HG03196 (cell line): Measurements from ENCODE around the gene MEX3C.

Experiments used
- ATAC-seq: cut with Tn5 transposase; IDR thresholded peaks from one replicate; pipeline ENCODE4 v1.9.1; 2021; ENCODE audit not compliant: unreplicated experiment

Gene MEX3C

DNA sequence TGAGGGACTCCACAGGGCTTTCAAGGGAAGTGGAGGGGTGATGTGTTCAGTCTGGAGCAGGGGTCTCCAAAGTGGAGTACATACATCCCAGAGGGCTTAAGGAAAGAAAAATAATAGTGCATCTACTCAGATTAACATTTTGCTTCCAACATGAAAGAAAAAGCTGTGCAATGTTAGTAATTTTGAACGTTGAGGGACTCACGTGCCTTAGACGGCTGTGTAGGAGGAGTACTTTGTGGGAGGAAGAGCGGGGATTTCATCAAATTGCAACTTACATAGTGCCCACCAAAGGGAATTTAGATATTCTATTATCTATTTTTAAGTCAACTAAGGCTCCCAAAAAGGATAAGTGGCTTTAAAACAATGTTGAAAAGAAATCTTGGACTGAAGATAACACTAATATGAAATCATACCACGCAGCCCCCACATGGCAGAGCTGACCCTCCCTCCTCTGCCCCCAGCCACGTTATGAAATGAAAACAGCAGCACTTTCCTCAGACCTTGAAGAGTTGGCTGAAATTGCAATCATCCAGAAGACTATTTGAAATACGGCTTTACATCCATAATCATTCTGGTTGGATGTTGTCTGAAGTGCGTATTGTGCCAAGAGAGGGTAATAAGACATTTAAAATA, 42.9 kb downstream of the MEX3C start:
- no peak for ATAC-seq

DNA sequence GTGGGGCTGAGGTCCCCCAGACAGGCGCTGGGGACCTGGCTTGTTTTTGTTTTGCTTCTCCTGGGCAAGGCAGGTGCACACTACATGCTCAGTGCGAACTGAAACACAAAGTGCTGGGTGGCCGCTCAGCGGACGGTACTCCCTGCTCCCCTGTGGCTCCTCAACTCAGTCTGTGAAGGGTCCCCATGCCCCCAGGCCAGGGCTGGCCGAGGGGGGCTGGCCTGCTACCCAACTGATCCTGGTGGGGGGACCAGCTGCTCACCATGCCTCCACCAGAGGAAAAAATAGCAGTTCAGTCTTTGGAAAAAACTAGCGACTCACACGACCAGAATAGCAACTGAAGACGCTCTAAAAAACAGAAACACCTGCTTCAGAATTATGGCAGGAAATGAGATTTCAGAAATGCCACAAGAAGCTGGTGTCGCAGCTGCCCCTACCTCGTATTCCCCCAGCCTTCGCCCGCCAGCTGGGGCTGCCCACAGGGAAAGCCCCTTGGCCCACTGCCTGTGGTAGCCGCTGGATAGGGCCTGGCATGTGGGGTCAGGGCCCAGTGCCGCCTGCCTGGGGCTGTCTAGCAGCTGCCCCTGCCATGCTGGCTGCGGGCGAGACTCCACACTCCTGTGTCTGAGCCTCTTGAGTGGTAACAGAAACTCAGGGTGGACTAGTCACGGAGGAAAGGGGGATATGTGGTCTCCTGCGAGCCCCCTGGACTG, 43.7 kb downstream of the MEX3C start:
- peak; percentile 84 for ATAC-seq

DNA sequence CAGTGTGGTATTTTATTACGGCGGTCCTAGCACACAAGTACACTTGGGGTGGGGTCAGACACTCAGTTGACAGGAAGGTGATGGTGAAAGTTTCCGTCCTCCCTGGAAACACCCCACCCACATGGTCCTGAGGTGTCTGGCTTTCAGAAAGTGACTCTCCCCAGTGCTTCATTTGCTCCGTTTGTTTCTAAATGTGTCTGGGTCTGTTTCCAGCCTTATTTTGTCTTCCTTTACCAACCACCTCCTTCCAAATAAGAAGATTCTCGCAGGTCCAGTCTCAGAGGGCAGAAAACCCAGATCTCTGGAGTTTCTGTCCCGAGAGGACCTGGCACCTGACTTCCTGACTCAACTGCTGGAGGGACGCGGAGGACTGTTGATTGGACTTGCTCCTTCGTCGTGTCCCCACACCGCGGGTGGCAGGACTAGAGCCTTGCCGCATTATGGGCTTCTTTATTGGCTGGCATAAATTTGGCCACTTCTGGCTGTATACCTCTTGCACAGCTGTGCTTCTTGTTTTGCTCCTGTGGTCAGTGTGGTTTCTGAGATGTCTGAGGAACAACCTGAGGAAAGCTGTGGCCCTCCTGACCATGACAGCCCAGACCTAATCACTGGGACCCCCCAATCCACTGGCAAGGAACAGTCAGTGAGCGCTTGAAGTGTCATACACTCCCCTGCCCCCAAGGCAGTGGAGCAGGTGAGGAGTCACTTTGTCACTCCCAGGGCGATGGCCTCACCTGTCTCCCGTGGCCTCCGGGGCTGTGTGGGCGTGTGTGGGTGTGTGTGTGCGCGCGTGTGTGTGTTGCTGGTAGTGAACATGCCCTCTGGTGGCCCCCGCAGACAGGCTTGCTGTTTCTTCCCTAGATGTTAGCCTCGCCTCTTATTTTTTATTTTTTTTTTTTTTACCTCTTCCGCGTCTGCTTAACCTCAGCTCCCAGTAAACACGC, 45.6 kb downstream of the MEX3C start:
- no peak for ATAC-seq

DNA sequence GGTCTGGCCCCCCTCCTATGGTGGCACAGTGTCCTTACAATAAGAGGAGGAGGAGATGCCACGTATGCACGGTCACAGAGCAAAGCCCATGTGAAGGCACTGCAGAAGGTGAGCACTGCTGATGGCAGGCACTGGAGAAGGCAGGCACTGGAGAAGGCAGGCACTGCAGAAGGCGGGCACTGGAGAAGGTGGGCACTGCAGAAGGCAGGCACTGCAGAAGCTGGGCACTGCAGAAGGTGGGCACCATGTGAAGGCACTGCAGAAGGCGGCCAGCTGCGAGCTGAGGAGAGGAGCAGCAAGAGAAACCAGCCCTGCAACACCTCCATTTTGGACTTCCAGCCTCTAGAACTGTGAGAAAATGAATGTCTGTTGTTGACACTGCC, 46.3 kb downstream of the MEX3C start:
- ATAC-seq: no peak

DNA sequence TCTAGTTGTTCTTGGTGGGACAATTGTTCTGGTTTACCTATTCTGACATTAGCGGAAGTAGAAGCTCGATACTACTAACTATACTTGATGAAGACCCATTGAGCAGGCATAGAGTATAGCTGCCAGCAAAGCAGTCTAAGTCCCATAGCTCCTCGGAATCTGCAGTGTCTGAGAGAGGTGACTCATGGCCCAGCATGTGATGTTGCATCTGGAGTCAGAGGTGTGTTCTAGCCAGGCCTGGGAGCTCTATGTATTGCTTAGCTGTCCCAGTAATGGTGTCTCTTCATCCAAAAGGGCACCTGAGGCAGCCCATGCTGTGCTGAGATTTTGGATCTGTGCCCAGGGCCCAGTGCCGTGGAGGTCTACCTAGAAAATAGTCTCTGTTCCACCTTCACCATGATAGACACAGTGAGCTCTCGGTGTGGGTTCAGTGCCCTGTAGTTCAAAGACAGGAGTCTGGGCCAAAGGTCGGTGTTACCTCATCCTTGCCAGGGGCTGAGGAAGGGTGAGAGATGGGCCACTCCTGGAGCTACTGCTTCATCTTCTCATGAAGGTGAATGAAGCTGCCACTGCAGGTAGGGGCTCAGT, 47.3 kb downstream of the MEX3C start:
- no peak for ATAC-seq

DNA sequence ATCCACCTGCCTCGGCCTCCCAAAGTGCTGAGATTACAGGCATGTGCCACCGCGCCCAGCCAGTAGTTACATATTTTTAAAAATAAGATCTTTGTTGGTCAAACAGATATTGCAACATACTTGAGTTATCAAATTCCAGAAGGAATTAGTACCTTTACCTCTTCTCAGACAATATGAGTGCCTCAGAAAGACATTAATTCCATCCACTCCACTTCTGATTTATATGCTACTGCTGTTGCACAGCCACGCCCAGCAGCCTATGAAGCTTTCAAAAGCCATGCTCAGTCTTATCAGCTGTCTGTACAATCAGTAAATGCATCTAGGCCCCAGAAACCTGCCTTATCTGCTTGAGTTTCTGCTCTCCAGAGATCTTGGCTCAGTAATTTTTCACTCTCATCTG, 47.8 kb downstream of the MEX3C start:
- ATAC-seq: no peak

DNA sequence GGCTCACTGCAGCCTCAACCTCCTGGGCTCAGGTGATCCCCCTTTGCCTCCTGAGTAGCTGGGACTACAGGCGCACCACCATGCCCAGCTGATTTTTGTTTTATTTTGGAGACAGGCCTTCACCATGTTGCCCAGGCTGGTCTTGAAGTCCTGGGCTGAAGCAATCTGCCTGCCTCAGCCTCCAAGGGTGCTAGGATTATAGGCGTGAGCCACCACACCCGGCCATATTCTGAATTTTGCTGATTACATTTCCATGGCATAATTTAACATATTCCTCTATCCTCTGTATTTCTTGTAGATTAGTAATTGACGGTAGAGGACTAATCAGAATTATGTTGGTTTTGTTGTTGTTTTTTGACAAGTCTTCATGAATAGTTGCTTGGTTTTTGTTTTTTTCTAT, 50.6 kb downstream of the MEX3C start:
- no peak for ATAC-seq

DNA sequence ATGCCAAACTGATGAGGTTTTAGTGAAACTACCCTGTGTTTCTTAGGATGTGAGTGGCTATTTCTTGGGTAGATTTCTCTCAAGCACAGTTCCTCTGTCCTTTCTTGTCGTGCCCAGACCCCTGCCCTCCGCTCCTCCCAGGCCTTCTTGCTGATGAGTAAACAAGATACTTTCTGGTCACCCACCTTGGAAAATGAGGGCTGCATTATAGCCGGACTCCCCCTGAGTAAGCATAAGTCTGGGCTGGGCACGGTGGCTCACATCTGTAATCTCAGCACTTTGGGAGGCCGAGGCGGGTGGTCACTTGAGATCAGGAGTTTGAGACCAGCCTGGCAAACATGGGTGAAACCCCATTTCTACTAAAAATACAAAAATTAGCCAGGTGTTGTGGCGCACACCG, 58.5 kb downstream of the MEX3C start:
- ATAC-seq: no peak

DNA sequence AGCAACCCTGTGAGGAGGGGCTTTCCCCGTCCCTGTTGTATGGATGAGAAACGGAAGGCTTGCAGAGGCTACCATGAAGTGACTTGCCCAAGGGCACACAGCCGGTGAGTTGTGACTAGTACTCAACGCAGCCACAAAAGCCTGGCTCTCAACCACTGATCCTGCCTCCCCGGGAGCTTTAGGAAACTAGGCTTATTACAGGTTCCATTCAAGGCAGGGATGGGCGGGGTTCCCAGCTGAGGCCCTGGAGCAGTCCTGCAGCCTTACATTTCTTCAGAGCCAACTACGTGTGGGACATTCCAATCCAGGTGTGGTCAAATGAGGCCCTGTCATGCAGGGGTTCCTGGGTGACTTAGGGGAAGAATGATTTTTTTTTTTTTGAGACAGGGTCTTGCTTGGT, 59.6 kb downstream of the MEX3C start:
- no peak for ATAC-seq

DNA sequence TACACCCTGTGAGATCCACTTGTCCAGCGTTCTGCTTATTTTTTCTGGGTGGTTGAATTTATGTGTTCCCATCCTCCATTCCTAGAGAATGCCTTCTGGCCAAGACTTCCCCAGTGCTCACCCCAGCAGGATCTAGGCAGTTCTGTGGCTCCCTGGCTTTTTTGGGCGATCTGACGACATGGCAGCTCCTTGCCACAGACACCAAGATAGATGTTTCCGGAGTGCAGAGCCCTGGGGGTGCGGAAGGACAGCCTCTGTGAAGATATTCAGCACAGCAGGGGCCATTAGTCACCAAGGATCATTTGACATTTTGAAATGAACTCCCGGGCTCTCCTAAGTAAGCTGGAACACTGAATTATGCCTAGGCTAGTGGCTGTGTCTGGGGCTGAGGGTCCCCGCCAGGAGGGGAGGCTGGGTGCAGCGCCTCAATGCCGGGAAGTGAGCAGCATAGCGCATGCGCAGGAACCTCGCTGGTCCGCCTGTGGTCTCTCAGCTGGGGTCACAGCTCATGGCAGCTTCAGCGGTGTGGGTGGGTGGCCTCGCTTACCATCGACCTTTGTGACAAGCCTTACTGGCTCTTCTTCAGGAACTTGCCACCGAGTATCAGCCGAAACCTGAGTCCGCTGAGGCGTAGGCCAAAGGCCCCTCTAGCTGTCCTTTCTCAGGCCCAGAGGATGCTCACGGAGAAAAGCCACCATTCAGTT, 60.3 kb downstream of the MEX3C start:
- no peak for ATAC-seq

DNA sequence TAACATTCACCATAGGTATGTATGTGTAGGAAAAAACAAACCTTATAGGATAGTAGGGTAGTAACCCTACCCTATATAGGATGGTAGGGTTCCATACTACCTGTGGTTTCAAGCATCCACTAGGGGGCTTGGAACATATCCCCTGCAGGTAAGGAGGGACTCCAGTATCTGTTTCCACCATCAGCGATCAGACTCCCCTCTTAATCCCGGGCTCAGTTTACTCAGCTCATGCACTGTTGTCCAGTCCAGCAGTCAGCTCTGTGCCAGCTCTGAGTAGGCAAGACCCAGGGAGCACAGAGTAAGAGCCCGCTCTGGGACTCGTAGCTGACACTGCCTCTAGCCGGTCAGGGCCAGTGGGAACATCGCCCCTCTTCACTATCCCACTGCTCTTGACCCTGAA, 61.7 kb downstream of the MEX3C start:
- ATAC-seq: no peak

DNA sequence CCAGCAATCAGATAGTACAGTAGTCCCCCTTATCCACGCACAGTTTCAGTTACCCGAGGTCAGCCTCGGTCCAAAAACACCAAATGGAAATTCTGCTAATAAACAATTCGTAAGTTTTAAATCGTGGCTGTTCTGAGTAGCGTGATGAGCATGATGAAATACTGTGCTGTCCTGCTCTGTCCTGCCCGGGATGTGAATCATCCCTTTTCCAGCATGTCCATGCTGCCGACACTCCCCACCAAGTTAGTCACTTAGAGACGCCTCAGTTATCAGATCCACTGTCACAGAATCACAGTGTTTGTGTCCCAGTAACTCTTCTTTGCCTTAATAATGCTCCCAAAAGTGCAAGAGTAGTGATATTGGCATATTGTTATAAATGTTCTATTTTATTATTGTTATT, 62.1 kb downstream of the MEX3C start:
- no peak for ATAC-seq

DNA sequence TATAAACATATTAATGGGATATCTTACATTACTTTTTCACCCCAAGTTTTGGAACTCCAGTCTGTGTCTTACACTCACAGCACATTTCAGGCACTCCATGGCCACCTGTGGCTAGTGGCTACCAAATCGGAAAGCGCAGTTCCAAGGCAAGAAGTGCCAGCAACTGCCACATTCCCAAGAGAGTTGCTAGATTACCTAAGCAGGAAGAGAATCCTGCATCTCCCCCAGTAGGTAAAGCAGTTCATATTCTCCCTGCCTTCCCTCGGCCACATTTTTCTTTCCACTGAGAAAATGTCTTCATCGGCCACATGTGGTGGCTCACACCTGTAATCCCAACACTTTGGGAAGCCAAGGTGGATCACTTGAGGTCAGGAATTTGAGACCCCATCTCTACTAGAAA, 62.8 kb downstream of the MEX3C start:
- ATAC-seq: no peak

DNA sequence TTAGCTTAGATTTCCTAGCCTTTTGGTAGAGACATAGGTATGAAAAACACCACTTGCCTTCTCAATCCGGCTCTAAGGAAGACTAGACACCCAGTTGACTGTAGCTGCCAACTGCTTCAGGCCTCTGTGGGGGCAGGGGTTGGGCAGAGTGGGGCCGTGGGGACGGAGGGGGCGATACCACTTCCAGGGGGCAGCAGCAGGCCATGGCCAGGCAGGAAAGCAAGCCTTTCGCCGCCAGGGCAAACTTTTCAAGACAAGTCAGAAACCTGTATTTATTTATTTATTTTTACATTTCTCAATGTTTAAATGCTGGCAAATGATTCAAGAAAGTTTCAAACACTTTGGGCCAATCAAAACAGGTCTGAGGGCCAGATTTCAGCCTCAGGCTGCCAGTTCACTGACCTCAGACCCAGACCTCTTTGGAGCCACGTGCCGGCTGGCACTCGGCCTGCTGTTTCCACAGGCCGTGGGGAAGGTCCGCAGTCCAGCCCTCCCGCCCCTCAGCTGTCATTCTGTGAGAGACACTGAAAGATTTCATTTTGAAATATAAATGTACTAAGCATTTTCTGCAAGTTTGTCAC, 63.8 kb downstream of the MEX3C start:
- ATAC-seq: no peak

DNA sequence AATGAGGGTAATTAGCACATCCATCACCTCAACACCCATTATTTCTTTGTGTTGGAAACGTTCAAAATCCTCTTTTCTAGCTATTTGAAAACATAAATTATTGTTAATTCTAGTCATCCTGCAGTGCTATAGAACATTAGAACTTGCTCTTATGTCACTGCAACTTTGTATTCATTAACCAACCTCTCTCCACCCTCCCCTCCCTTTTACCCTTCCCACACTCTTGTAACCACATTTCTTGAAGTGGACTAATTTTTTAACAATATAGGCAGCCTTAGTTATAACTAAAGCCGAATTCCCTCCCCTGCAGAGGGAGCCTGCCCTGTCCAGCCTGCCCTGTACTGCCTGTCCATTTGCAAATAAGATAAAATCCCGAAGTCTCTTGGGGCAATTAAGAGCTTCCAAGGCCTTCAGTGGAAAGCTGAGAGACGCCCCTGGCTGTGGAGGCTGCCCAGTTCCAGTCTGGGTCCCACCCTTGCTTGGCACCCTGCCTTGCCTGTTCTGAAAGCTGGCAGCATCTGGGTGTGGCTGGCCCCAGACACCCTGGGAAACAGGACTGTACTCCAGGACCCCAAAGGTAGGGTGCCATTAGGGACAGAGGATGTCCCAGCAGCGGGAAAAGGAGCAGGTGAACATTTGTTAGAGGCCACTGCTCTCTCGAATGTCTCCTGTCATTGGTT, 65.1 kb downstream of the MEX3C start:
- ATAC-seq: no peak

DNA sequence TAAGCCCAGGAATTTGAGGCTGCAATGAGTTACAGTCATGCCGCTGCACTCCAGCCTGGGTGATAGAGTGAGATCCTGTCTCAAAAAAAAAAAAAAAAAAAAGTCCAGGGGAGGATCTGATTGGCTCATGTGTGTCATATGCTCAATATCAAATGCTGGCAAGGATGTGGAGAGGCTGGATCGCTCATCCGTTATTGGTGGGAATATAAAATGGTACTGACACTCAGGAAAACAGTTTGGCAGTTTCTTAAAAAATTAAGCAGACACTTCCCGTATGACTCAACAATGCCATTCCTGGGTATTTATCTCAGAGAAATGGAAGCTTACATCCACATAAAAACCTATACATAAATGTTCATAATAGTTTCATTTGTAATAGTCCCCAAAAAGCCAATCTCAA, 68.9 kb downstream of the MEX3C start:
- ATAC-seq: no peak

DNA sequence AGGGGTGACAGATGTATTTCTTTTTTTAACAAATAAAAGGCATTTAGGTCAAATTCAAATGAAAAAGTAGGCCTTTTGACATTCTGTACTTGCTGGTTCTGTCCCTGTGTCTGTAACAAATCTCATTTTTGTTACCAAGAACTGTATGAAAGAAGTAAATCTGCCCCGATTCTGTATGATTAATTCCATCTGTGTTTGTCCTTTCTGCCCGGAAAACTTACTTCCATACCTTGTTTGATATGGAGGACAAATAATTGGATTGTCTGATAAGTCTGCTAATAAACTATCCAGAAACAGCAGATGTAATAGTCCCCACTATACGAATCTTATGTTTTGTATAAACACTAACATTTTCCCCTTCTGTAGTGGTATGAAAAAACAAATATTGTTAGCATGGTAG, 69.8 kb downstream of the MEX3C start:
- no peak for ATAC-seq

DNA sequence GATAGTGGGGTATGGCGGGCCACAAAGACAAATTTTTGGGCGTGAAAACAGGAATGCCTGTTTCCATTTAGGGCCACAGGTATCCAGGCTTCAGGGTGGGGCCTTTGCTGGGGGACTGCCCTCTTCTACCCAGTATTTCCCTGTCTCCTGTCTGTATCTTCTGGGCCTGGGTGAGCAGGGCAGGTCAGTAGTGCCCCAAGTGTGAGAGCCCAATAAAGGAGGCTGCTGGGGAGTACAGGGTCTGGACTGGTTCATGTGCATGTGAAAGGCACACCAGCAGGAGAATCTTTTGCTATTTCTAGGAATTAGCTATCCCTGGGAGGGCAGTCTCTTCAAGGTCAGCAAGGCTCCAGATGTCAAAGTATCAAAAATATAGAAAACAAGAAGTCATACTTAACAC, 71.5 kb downstream of the MEX3C start:
- ATAC-seq: no peak
